ENCODE data around the gene P2RY4. TPM values are rescaled to one million over a fixed set of nuclear protein-coding genes. Genes with fewer than 3 reads are reported as not detected.
"Not testable (repeated sequence)": the region's sequence is repeated elsewhere in the genome, so short reads cannot be mapped to it uniquely, and the experiment has no call there.

Gene P2RY4
- not detected for total RNA-seq
- 0.05 TPM for polyA plus RNA-seq
- long read RNA-seq, donor 1 = 0 reads
- long read RNA-seq, donor 2 = 0 reads
- long read RNA-seq, donor 3 = 0 reads
- long read RNA-seq, donor 4 = 0 reads

DNA sequence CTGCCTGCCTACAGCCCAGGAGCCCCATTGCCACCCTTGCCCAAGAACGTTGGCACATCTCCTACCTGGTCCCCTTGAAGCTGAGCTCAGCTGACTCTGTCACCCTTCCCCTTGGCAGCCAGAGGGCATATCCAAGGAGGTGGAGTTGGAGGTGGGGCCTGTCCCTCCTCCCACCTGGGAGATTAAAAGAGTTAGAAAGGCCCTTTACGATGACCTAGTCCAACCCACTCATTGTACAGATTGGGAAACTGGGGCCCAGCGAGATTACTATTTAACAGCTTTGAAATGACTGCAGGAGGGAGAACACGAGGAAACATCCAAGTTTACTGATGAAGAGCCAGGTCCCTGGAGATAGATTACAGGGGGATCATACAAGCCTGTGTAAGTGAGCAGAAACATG, at the start of gene P2RY4:
TSS of gene P2RY4 (minus strand) at position 101 of the 400 bp plus-strand sequence. CDS start 580 bp downstream, outside the sequence.
- WGBS = 73% methylated on average over 4 of the region's 4 CpGs
- H3K27me3 ChIP-seq (ENCODE audit: control insufficient read depth, insufficient read depth) = no peaks in the 10 kb centered on the region
- H3K9me3 ChIP-seq (ENCODE audit: control insufficient read depth, low read length) = no peaks in the 10 kb centered on the region
- ATAC-seq = no peak
- H3K4me1 ChIP-seq (ENCODE audit: control insufficient read depth, insufficient read depth, low read length) = no peaks in the 10 kb centered on the region
- no peak within 1 kb of the TSS for H3K4me3 ChIP-seq (ENCODE audit: low read length)
- DNase-seq = no peak
- intact Hi-C loops (cut with DNase I) = loop anchor here in 2 of 4 donors (5.0 to 10.0 kb wide), 2 partner anchors 63 to 65 kb away; no protein-coding TSS in a partner anchor
- no peak within 1 kb of the TSS for H3K27ac ChIP-seq (ENCODE audit: low read length)

DNA sequence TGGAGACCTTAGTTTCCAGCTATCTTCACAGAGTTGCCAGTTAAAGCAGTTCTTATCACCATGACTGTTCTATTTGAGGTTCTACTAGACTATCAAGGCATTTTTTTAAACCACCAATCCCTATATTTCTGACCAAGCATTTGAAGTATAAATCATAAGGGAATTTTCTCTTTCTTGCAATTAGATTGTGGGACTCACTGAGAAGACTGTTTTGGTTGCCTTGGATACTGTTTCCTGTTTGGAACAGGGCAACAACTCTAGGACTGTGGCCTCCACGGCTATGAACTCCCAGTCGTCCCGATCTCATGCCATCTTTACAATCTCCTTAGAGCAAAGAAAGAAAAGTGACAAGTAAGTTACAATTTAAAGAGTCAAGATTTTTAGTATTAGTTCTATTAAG, 41.7 kb upstream of the P2RY4 start:
- no peak for DNase-seq
- no peak overlapping the region for H3K4me3 ChIP-seq (ENCODE audit: low read length)
- H3K27ac ChIP-seq (ENCODE audit: low read length) = no peak overlapping the region
- ATAC-seq = peak in 1 of 2 donors; percentile 49
- intact Hi-C loops (cut with DNase I) = no loop called here
- WGBS = 25% methylated on average over 3 of the region's 3 CpGs
- H3K27me3 ChIP-seq (ENCODE audit: control insufficient read depth, insufficient read depth) = no peaks in the 10 kb centered on the region
- H3K9me3 ChIP-seq (ENCODE audit: control insufficient read depth, low read length) = no peaks in the 10 kb centered on the region
- no peaks in the 10 kb centered on the region for H3K4me1 ChIP-seq (ENCODE audit: control insufficient read depth, insufficient read depth, low read length)

DNA sequence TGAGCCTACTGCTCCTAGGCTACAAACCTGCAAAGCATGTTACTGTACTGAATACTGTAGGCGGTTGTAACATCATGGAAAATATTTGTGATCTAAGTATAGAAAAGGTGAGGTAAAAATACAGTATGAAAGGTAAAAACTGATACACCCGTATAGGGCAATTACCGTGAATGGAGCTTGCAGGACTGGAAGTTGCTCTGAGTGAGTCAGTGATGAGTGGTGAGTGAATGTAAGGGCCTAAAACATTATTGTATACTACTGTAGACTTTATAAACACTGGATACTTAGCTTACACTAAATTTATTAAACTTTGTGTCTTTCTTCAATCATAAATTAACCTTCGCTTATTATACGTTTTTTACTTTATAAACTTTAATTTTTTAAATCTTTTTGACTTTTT, 33.6 kb upstream of the P2RY4 start:
- Histone ChIP-seq H3K27ac (ENCODE audit: low read length) (no peak overlapping the region), H3K4me3 (ENCODE audit: low read length) (no peak overlapping the region), H3K9me3 (ENCODE audit: control insufficient read depth, low read length) (no peaks in the 10 kb centered on the region), H3K4me1 (ENCODE audit: control insufficient read depth, insufficient read depth, low read length) (peaks cover 2% of the 10 kb centered on the region), H3K27me3 (ENCODE audit: control insufficient read depth, insufficient read depth) (no peaks in the 10 kb centered on the region)
- intact Hi-C loops (cut with DNase I) = no loop called here
- ATAC-seq (no peak), DNase-seq (no peak)
- 92% methylated on average over 5 of the region's 5 CpGs for WGBS

DNA sequence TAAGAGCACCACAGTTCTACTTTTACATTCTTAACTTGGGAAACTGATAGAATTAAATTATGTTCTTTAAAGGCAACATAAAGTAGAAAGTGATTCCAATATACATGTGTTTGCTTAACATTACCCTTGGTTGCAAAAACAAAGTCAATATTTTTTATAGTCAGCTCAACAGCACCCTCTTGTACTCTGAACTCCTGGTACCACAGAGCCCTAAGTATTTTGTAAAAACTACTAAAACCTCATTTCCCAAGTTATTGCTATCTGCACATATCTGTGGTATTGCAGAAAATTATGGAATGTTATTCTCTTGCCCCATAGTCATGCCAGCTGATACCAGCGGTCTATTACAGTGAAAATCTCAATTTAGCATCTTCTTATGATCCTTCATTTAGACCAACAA, 32.8 kb upstream of the P2RY4 start:
- Histone ChIP-seq H3K27ac (ENCODE audit: low read length) (no peak overlapping the region), H3K9me3 (ENCODE audit: control insufficient read depth, low read length) (no peaks in the 10 kb centered on the region), H3K27me3 (ENCODE audit: control insufficient read depth, insufficient read depth) (no peaks in the 10 kb centered on the region), H3K4me3 (ENCODE audit: low read length) (no peak overlapping the region), H3K4me1 (ENCODE audit: control insufficient read depth, insufficient read depth, low read length) (peaks cover 2% of the 10 kb centered on the region)
- intact Hi-C loops (cut with DNase I) = no loop called here
- WGBS = 0% methylated on average over 1 of the region's 1 CpG
- no peak for ATAC-seq
- DNase-seq = no peak

DNA sequence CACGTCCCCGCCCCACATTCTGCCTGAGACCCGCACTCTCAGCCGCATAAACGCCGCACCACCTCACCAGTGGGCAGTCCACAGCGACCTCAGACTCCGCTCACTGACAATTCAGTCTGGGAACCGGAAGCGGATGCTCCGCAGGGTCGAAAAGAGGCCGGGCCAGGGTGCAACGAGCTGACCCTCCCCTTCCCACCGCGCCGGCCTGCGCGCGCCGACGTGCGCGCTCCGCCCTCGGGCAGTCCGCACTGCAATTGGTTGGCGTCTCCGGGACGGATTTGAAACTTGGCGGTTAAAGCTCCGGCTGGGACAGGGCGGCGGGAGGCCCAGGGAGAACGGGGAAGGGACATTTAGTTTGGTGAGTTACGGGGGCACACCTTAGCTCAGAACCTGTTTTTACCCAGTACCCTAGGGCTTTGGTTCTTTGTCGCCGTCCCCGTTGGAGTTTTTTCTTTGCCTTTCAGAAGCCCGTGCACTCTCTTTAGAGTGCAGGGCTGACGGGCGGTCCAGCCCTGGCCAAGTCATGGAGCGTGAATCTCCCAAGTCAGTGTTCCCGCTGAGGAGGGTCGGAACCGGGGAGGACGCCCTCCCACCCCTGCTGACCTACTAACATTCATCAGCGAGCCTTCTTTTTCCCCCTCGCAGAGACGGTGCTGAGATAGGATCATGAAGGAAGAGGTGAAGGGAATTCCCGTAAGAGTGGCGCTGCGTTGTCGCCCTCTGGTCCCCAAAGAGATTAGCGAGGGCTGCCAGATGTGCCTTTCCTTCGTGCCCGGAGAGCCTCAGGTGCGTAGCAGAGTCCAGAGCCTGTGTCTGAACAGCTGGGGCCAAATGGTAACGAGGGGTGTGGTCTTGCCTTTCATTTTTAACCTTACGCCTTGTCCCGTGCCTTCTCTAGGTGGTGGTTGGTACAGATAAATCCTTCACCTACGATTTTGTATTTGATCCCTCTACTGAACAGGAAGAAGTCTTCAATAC, 30.1 kb upstream of the P2RY4 start, which contains the start of the genes KIF4A and PDZD11:
TSS of gene KIF4A (plus strand) at position 312 of the 978 bp plus-strand sequence. CDS start at position 667, 355 bp downstream.
TSS of gene PDZD11 (minus strand) at position 135 of the 978 bp plus-strand sequence. CDS start 586 bp downstream, outside the sequence.
- intact Hi-C loops (cut with DNase I) = no loop called here
- under 1% methylated on average over 62 of the region's 62 CpGs for WGBS

DNA sequence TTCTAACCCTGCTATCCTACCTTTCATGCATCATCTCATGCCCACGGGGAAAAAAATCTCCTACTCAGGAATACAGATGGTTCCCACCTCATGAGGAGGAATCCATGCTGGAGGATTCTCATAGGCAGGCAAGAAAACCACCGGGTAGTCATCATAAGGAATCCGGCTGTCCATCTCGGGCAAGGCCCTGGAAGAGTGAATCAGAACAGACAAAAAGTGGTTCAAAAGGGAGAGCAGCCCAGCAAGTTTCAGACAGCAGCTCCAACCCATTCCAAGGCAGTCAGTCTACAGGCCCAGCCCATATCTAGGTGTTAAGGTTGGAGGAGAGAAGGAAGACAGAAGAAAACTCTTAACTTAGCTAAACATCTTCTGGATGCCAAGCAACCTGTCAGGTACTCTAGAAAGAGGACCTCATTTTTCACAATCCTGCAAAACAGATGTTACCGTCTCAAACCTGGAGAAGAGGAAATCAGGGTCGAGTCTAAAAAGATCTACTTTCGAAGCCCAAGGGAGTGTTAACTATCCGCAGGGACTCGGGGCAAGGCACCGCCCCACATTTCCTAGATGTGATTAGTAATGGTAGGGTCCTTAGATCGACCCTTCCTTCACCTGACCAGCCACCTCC, 29.3 kb upstream of the P2RY4 start:
- H3K27me3 ChIP-seq (ENCODE audit: control insufficient read depth, insufficient read depth) = no peaks in the 10 kb centered on the region
- H3K4me3 ChIP-seq (ENCODE audit: low read length) = peak overlapping the region; percentile 42
- 26% methylated on average over 11 of the region's 11 CpGs for WGBS
- no peak for DNase-seq
- no peak for ATAC-seq
- peak overlapping the region; percentile 84 for H3K27ac ChIP-seq (ENCODE audit: low read length)
- H3K4me1 ChIP-seq (ENCODE audit: control insufficient read depth, insufficient read depth, low read length) = peaks cover 2% of the 10 kb centered on the region
- intact Hi-C loops (cut with DNase I) = no loop called here
- H3K9me3 ChIP-seq (ENCODE audit: control insufficient read depth, low read length) = no peaks in the 10 kb centered on the region

More for the DNA sequence above, 30.1 kb upstream of the P2RY4 start, which contains the start of the genes KIF4A and PDZD11:
- Histone ChIP-seq H3K4me3 (ENCODE audit: low read length) (peak within 1 kb of the TSS; percentile 42), H3K27ac (ENCODE audit: low read length) (peak within 1 kb of the TSS; percentile 84), H3K27me3 (ENCODE audit: control insufficient read depth, insufficient read depth) (no peaks in the 10 kb centered on the region), H3K4me1 (ENCODE audit: control insufficient read depth, insufficient read depth, low read length) (peaks cover 2% of the 10 kb centered on the region), H3K9me3 (ENCODE audit: control insufficient read depth, low read length) (no peaks in the 10 kb centered on the region)
- ATAC-seq (peak; percentile 100), DNase-seq (peak; percentile 83 to 93 (median 90))

DNA sequence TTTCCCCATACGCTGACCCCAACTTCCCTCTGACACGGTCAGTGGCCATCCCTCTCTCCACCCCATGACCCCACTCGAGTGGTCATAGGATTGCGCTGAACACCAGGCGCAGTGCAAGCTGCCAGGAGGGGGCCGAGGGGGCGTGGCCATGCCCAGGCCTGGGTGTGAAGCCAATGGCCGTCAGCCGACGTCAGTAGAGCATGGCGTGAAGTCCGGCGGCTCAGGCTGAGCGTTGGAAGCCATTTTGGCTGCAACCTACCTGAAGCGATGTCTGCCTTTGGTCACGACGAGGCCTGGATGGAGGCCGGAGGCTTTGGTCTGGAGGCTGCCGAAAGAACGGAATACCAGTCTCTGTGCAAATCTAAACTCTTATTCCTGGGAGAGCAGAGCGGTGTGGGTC, 21.9 kb upstream of the P2RY4 start, which contains the start of gene RAB41:
TSS of gene RAB41 (plus strand) at position 222 of the 400 bp plus-strand sequence. CDS start at position 268, 46 bp downstream.
- WGBS = 89% methylated on average over 21 of the region's 21 CpGs
- no peaks in the 10 kb centered on the region for H3K4me1 ChIP-seq (ENCODE audit: control insufficient read depth, insufficient read depth, low read length)
- intact Hi-C loops (cut with DNase I) = no loop called here
- no peak within 1 kb of the TSS for H3K27ac ChIP-seq (ENCODE audit: low read length)
- DNase-seq (no peak), ATAC-seq (no peak)
- no peaks in the 10 kb centered on the region for H3K9me3 ChIP-seq (ENCODE audit: control insufficient read depth, low read length)
- H3K4me3 ChIP-seq (ENCODE audit: low read length) = no peak within 1 kb of the TSS
- no peaks in the 10 kb centered on the region for H3K27me3 ChIP-seq (ENCODE audit: control insufficient read depth, insufficient read depth)

DNA sequence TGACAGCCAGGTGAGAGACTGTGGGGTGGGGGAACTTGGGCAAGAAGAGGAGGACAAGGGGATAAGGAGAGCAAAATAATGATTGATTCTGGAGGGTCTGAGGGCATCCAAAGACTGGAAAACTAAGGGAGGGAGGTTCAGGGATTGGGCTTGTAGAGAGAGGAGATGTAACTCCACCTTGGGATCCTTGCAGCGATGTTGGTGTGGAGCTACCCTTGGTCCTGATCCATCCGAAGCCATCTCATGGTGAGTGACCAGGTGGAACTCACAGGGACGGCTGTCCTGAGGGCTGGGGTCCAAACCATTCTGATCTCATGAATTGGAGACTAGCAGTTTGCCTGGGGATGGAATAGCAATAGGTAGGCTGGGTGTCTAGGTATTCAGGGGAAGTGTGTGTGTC, 20.6 kb upstream of the P2RY4 start:
- Histone ChIP-seq H3K27me3 (ENCODE audit: control insufficient read depth, insufficient read depth) (no peaks in the 10 kb centered on the region), H3K27ac (ENCODE audit: low read length) (no peak overlapping the region), H3K4me3 (ENCODE audit: low read length) (no peak overlapping the region), H3K9me3 (ENCODE audit: control insufficient read depth, low read length) (no peaks in the 10 kb centered on the region), H3K4me1 (ENCODE audit: control insufficient read depth, insufficient read depth, low read length) (no peaks in the 10 kb centered on the region)
- ATAC-seq (no peak), DNase-seq (no peak)
- WGBS = 81% methylated on average over 3 of the region's 3 CpGs
- intact Hi-C loops (cut with DNase I) = no loop called here

DNA sequence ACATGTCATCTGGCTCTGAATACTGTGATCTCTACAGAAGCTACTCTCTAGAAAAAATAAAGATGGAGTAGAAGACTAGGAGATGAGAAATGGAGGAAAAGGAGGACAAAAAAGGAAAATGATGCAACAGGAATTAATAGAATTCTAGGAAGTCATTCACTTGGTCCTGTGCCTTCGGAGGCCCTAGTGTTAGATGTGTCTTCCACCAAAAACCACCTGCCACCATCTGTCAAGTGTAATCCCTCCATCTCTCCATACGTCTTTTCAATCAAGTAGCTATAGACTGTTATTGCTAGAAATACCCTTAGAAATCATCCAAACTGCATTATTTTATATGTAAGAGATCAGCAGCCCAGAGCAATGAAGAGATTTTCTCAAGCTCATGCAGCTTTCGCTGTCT, 19.1 kb upstream of the P2RY4 start:
- no peak overlapping the region for H3K27ac ChIP-seq (ENCODE audit: low read length)
- no peaks in the 10 kb centered on the region for H3K9me3 ChIP-seq (ENCODE audit: control insufficient read depth, low read length)
- ATAC-seq = no peak
- no peak for DNase-seq
- no peak overlapping the region for H3K4me3 ChIP-seq (ENCODE audit: low read length)
- H3K4me1 ChIP-seq (ENCODE audit: control insufficient read depth, insufficient read depth, low read length) = no peaks in the 10 kb centered on the region
- 89% methylated on average over 3 of the region's 3 CpGs for WGBS
- intact Hi-C loops (cut with DNase I) = no loop called here
- no peaks in the 10 kb centered on the region for H3K27me3 ChIP-seq (ENCODE audit: control insufficient read depth, insufficient read depth)

DNA sequence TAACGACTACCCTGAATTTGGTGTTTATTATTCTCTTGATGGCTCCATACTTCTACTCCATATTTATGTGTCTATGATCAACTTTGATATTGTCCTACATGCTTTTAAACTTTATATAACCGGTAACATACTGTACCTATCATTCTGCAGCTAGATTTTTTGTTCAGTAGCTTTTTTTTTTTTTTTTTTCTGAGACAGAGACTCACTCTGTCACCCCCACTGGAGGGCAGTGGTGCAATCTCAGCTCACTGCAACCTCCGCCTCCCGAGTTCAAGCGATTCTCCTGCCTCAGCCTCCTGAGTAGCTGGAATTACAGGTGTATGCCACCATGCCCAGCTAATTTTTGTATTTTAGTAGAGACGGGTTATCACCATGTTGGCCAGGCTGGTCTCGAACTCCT, 14.0 kb upstream of the P2RY4 start:
- H3K27me3 ChIP-seq (ENCODE audit: control insufficient read depth, insufficient read depth); H3K4me3 ChIP-seq (ENCODE audit: low read length); ATAC-seq; H3K27ac ChIP-seq (ENCODE audit: low read length); DNase-seq; intact Hi-C loops (cut with DNase I); H3K9me3 ChIP-seq (ENCODE audit: control insufficient read depth, low read length); H3K4me1 ChIP-seq (ENCODE audit: control insufficient read depth, insufficient read depth, low read length): not testable (repeated sequence)
- WGBS = 80% methylated on average over 7 of the region's 7 CpGs

DNA sequence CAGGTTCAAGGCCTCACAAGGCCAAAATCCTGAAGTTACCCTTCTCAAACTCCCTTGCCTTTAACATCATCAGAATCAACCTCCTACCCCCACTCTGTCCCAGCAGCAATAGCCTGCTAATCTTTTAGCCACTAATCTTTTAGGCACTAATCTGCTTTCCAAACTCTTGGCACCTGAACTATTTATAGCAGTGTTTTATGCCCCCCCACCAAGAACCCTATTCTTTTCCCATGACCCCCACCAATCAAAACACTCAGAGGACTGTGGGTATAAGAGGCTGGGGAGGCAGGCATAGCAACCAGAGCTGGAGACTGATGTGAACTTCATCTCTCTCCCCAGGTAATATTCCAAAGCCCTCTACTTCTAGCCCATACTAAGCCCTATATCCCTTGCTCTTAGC, 8.0 kb upstream of the P2RY4 start, which contains the start of gene ARR3:
TSS of gene ARR3 (plus strand) at position 301 of the 400 bp plus-strand sequence. CDS start 1,052 bp downstream, outside the sequence.
- Histone ChIP-seq H3K4me1 (ENCODE audit: control insufficient read depth, insufficient read depth, low read length) (no peaks in the 10 kb centered on the region), H3K27me3 (ENCODE audit: control insufficient read depth, insufficient read depth) (no peaks in the 10 kb centered on the region), H3K27ac (ENCODE audit: low read length) (no peak within 1 kb of the TSS), H3K4me3 (ENCODE audit: low read length) (no peak within 1 kb of the TSS), H3K9me3 (ENCODE audit: control insufficient read depth, low read length) (no peaks in the 10 kb centered on the region)
- intact Hi-C loops (cut with DNase I) = loop anchor here in 1 of 4 donors (10.0 kb wide), 1 partner anchor 73 kb away; no protein-coding TSS in a partner anchor
- ATAC-seq (no peak), DNase-seq (no peak)
